Coronary artery (tissue), 2 donors: ENCODE measurements around the gene NPLOC4.

ENCODE experiments used
- DNase-seq: peaks from one replicate; pipeline ENCODE4 v3.0.0-alpha.2; 2017; ENCODE audit warnings: low spot score
- H3K27ac ChIP-seq, 2 donors: fragments of 200-600 bp; sonication (generic); one replicate each; pipeline ENCODE4 v1.5.1; 2016 to 2019
- H3K4me3 ChIP-seq: fragments of 200-600 bp; sonication (generic); 2 replicates; pipeline ENCODE4 v1.5.1; 2016; ENCODE audit warnings: mild to moderate bottlenecking, moderate library complexity
- TF ChIP-seq, protein P1 (sequence below): fragments of 200-600 bp; sonication (generic); IDR thresholded peaks from one replicate; pipeline ENCODE4 v1.5.1; 2019; ENCODE audit warnings: antibody characterized with exemption

Gene NPLOC4

GRCh38 chr17:81652906-81653771, 16.2 kb upstream of the NPLOC4 start:
- TF ChIP-seq, protein P1, sequence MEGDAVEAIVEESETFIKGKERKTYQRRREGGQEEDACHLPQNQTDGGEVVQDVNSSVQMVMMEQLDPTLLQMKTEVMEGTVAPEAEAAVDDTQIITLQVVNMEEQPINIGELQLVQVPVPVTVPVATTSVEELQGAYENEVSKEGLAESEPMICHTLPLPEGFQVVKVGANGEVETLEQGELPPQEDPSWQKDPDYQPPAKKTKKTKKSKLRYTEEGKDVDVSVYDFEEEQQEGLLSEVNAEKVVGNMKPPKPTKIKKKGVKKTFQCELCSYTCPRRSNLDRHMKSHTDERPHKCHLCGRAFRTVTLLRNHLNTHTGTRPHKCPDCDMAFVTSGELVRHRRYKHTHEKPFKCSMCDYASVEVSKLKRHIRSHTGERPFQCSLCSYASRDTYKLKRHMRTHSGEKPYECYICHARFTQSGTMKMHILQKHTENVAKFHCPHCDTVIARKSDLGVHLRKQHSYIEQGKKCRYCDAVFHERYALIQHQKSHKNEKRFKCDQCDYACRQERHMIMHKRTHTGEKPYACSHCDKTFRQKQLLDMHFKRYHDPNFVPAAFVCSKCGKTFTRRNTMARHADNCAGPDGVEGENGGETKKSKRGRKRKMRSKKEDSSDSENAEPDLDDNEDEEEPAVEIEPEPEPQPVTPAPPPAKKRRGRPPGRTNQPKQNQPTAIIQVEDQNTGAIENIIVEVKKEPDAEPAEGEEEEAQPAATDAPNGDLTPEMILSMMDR = no peak
- Histone ChIP-seq H3K4me3 (no peak overlapping the region), H3K27ac (no peak overlapping the region)
- DNase-seq = no peak

DNA sequence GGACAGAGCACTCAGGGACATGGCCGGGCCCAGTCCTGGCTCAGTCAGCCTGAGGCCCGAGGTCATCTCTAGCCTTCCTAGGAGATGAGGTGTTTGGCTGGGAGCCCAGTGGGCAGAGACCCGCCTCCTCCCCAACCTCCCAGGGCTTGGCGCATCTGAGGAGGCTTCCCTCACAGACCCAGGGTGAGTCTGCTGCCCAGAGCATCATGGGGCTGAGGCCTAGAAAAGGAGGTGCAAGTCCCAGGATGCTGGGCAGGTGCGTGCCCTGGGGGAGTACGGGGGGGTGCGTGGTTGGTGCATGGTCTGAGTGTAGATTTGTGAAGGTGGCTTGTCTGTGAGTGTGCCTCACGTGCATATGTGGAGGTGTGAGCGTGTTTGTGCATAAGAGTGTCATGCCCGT, 14.8 kb upstream of the NPLOC4 start:
- TF ChIP-seq, protein P1 = no peak
- Histone ChIP-seq H3K27ac (no peak overlapping the region), H3K4me3 (no peak overlapping the region)
- no peak for DNase-seq

- TF ChIP-seq, protein P1 = no peak
- Histone ChIP-seq H3K4me3 (no peak overlapping the region), H3K27ac (no peak overlapping the region)
- DNase-seq = no peak
Observed at GRCh38 chr17:81650951-81651350, 14.0 kb upstream of the NPLOC4 start.

GRCh38 chr17:81648707-81649085, 11.8 kb upstream of the NPLOC4 start:
- Histone ChIP-seq H3K27ac (no peak overlapping the region), H3K4me3 (no peak overlapping the region)
- TF ChIP-seq, protein P1 = no peak
- no peak for DNase-seq

DNA sequence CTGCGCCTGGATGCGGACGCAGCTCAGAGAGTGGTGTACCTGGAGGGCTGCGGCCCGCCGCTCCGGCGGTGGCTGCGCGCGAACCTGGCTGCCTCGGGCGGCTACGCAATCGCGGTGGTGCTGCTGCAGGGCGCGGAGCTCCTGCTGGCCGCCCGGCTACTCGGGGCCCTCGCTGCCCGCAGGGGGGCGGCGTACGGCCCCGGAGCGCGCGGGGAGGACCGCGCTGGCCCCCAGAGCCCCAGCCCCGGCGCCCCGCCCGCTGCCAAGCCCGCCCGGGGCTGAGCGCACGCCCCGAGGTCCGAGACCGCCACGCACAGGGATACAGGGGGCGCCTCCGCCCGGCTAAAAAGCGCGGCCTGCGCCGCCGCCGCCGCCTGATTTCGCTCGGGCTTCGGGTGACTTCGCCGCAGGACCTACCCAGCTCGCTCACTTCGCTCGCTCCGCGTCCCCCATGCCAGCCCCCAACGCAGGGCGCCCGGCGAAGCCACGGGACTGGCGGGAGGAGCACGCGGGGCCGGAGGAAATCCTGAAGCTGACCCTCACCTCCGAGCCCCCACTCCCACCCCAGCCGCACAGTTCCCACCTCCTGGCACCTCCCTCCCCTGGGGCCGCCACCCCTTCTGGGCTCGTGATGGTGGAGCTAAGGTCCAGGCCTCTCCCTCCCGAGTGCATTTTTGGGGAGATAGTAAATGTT, 11.2 kb upstream of the NPLOC4 start:
- DNase-seq = no peak
- Histone ChIP-seq H3K4me3 (no peak overlapping the region), H3K27ac (no peak overlapping the region)
- TF ChIP-seq, protein P1 = no peak

- Histone ChIP-seq H3K27ac (no peak overlapping the region), H3K4me3 (no peak overlapping the region)
Observed at GRCh38 chr17:81647640-81648012, 10.7 kb upstream of the NPLOC4 start.

More at GRCh38 chr17:81647640-81648012, 10.7 kb upstream of the NPLOC4 start:
- TF ChIP-seq, protein P1 = no peak
- DNase-seq = no peak
